Esophagus muscularis mucosa (tissue), 4 donors: ENCODE measurements around the gene NTF3.

ENCODE experiments used
- EP300 ChIP-seq: sonication (generic); formaldehyde crosslinking; IDR thresholded peaks from one replicate; pipeline ENCODE4 v1.6.1; 2017; ENCODE audit warnings: antibody characterized with exemption
- POLR2A ChIP-seq: fragments of 450-650 bp; IDR thresholded peaks from one replicate; pipeline ENCODE4 v1.6.1; 2017; ENCODE audit warnings: antibody characterized with exemption, moderate library complexity, mild to moderate bottlenecking, low read depth
- TF ChIP-seq, protein P1 (sequence below), 3 experiments: fragments of 200-600 bp in 2 of 3; fragments of 450-650 bp in 1 of 3; sonication (generic) in 2 of 3; IDR thresholded peaks; one replicate each; pipeline ENCODE4 v1.5.1; 2017 to 2019; ENCODE audit warnings: antibody characterized with exemption in 3 of 3, mild to moderate bottlenecking in 2 of 3, moderate library complexity in 1 of 3

- TF ChIP-seq POLR2A (no peak), EP300 (no peak)
- TF ChIP-seq, protein P1, sequence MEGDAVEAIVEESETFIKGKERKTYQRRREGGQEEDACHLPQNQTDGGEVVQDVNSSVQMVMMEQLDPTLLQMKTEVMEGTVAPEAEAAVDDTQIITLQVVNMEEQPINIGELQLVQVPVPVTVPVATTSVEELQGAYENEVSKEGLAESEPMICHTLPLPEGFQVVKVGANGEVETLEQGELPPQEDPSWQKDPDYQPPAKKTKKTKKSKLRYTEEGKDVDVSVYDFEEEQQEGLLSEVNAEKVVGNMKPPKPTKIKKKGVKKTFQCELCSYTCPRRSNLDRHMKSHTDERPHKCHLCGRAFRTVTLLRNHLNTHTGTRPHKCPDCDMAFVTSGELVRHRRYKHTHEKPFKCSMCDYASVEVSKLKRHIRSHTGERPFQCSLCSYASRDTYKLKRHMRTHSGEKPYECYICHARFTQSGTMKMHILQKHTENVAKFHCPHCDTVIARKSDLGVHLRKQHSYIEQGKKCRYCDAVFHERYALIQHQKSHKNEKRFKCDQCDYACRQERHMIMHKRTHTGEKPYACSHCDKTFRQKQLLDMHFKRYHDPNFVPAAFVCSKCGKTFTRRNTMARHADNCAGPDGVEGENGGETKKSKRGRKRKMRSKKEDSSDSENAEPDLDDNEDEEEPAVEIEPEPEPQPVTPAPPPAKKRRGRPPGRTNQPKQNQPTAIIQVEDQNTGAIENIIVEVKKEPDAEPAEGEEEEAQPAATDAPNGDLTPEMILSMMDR (IDR thresholded peaks at IDR 0.05): no peak
These were observed 2.1 kb downstream of the NTF3 start for GRCh38 chr12:5433845-5434646.
